ENCODE data around the gene CHST5.
"Not testable (repeated sequence)": the region's sequence is repeated elsewhere in the genome, so short reads cannot be mapped to it uniquely, and the experiment has no call there.

The CHST5 gene

GRCh38 chr16:75550211-75550662, 14.3 kb upstream of the CHST5 start:
- no peak for DNase-seq

GRCh38 chr16:75548456-75548855, 12.5 kb upstream of the CHST5 start:
- DNase-seq, result not testable (repeated sequence)

- no peak for DNase-seq
These were observed 10.4 kb upstream of the CHST5 start for GRCh38 chr16:75546293-75546692.

GRCh38 chr16:75545879-75546278, 10.0 kb upstream of the CHST5 start:
- not testable (repeated sequence) for DNase-seq

GRCh38 chr16:75542462-75542861, 6.6 kb upstream of the CHST5 start:
- DNase-seq, result not testable (repeated sequence)

- no peak for DNase-seq
These were observed 5.3 kb upstream of the CHST5 start for GRCh38 chr16:75541236-75541635.

GRCh38 chr16:75538882-75539565, 3.1 kb upstream of the CHST5 start:
- DNase-seq, result not testable (repeated sequence)

- no peak for DNase-seq
These were observed 1.9 kb upstream of the CHST5 start for GRCh38 chr16:75537776-75538175.

GRCh38 chr16:75535211-75535843, 581 bp downstream of the CHST5 start:
- DNase-seq, result peak; percentile 23

GRCh38 chr16:75534560-75535205, 1.2 kb downstream of the CHST5 start:
- DNase-seq, result peak; percentile 36

- DNase-seq, result no peak
These were observed 3.1 kb downstream of the CHST5 start for GRCh38 chr16:75532791-75533190.

- no peak for DNase-seq
These were observed 3.7 kb downstream of the CHST5 start for GRCh38 chr16:75532142-75532765.

- no peak for DNase-seq
These were observed 5.9 kb downstream of the CHST5 start for GRCh38 chr16:75529959-75530358.

GRCh38 chr16:75529056-75529905, 6.6 kb downstream of the CHST5 start:
- no peak for DNase-seq

- no peak for DNase-seq
These were observed 8.0 kb downstream of the CHST5 start for GRCh38 chr16:75527825-75528299.

GRCh38 chr16:75526032-75526790, 9.7 kb downstream of the CHST5 start:
- DNase-seq, result no peak

GRCh38 chr16:75519175-75519574, 16.7 kb downstream of the CHST5 start:
- DNase-seq, result no peak

- DNase-seq, result not testable (repeated sequence)
These were observed 19.5 kb downstream of the CHST5 start for GRCh38 chr16:75516189-75516966.

- DNase-seq, result no peak
These were observed 21.6 kb downstream of the CHST5 start for GRCh38 chr16:75514296-75514695.

GRCh38 chr16:75506574-75506973, 29.3 kb downstream of the CHST5 start:
- DNase-seq, result no peak

Data from right kidney (tissue), 1 donor.